ENCODE results near the gene FMO2.

Gene FMO2

GRCh38 chr1:171258943-171259342, 73.8 kb downstream of the FMO2 start:
- peaks cover 24% of the 10 kb centered on the region for H3K4me1 Mint-ChIP-seq
- no peak overlapping the region for H3K27ac Mint-ChIP-seq
- no peaks in the 10 kb centered on the region for H3K9me3 Mint-ChIP-seq
- H3K27me3 Mint-ChIP-seq (ENCODE audit: low read depth), result peaks cover 4% of the 10 kb centered on the region
- no peak for TF ChIP-seq CTCF (IDR thresholded peaks at IDR 0.05; ENCODE audit: unreplicated experiment in 3 of 3)
- no peaks in the 10 kb centered on the region for H3K36me3 Mint-ChIP-seq (ENCODE audit: low read depth)
- no peak overlapping the region for H3K4me3 Mint-ChIP-seq
